B cell (primary cell): ENCODE measurements around the gene HTR3A. TPM values are rescaled to one million over a fixed set of nuclear protein-coding genes. Genes with fewer than 3 reads are reported as not detected.

Source experiments
- ATAC-seq: fragments of 200-7000 bp; cut with Tn5 transposase; one replicate; pipeline ENCODE4 v1.10.0; 2021; ENCODE audit warnings: low read depth, mild to moderate bottlenecking, moderate number of reproducible peaks, moderate library complexity
- CTCF ChIA-PET: fragments of 350-600 bp; sonication (Branson Sonifier 250); formaldehyde crosslinking; loops from one replicate; lab custom pipeline; 2021; ENCODE audit warnings: antibody characterized with exemption, inconsistent platforms; lab: Charles Lee
- POLR2A ChIA-PET: fragments of 350-600 bp; sonication (Branson Sonifier 250); formaldehyde crosslinking; loops from one replicate; lab custom pipeline; 2021; ENCODE audit warnings: antibody characterized with exemption; lab: Charles Lee
- DNase-seq: peaks from one replicate; pipeline ENCODE4 v3.0.0; 2013
- H2AFZ ChIP-seq: 2 replicates; pipeline ENCODE4 v1.6.1; 2012; ENCODE audit warnings: mild to moderate bottlenecking, low read depth, low read length; ENCODE audit not compliant: insufficient read depth, poor library complexity, severe bottlenecking
- H3K27ac ChIP-seq, 2 donors: 1 replicate in 1 of 2; 2 replicates in 1 of 2; pipeline ENCODE4 v1.5.1; 2012 to 2013; ENCODE audit warnings: low read length in 2 of 2, mild to moderate bottlenecking in 2 of 2, moderate library complexity in 1 of 2
- H3K27me3 ChIP-seq, 4 experiments: fragments of 200-600 bp in 1 of 4; sonication (generic) in 1 of 4; replicated peaks in 1 of 4; 1 replicate in 2 of 4; 2 replicates in 2 of 4; pipeline versions ENCODE4 v1.6.1 to v1.7.0; 2013 to 2016; ENCODE audit warnings: low read length in 3 of 4, mild to moderate bottlenecking in 2 of 4, mixed read lengths in 1 of 4, moderate library complexity in 1 of 4; ENCODE audit not compliant: insufficient read depth in 4 of 4, control insufficient read depth in 3 of 4; ENCODE audit errors: control extremely low read depth in 1 of 4
- H3K36me3 ChIP-seq, 2 experiments: replicated peaks in 1 of 2; 1 replicate in 1 of 2; 2 replicates in 1 of 2; pipeline versions ENCODE4 v1.6.1 to v1.7.1; 2013; ENCODE audit warnings: low read length in 1 of 2; ENCODE audit not compliant: insufficient read depth in 2 of 2, control insufficient read depth in 1 of 2; ENCODE audit errors: control extremely low read depth in 1 of 2, extremely low read depth in 1 of 2
- H3K4me1 ChIP-seq, 2 donors: fragments of 200-600 bp in 1 of 2; sonication (generic) in 1 of 2; 1 replicate in 1 of 2; 2 replicates in 1 of 2; pipeline versions ENCODE4 v1.5.1 to v1.6.1; 2013 to 2017; ENCODE audit warnings: low read length in 2 of 2; ENCODE audit not compliant: control insufficient read depth in 2 of 2, insufficient read depth in 2 of 2
- H3K4me2 ChIP-seq: replicated peaks from 2 replicates; pipeline ENCODE3; 2012; ENCODE audit warnings: mild to moderate bottlenecking, low read depth, low read length; ENCODE audit not compliant: poor library complexity, severe bottlenecking
- H3K4me3 ChIP-seq, 5 experiments: fragments of 200-600 bp in 1 of 5; sonication (generic) in 1 of 5; 1 replicate in 3 of 5; 2 replicates in 2 of 5; pipeline versions ENCODE4 v1.5.1 to v1.7.0; 2011 to 2016; ENCODE audit warnings: low read length in 4 of 5, mild to moderate bottlenecking in 4 of 5, low read depth in 2 of 5, control low read depth in 1 of 5, moderate library complexity in 1 of 5; ENCODE audit not compliant: insufficient read depth in 1 of 5; ENCODE audit errors: control extremely low read depth in 1 of 5, extremely low read depth in 1 of 5
- H3K79me2 ChIP-seq: fragments of 200-600 bp; sonication (generic); one replicate; pipeline ENCODE4 v1.6.0; 2016; ENCODE audit warnings: low read length; ENCODE audit not compliant: control insufficient read depth, insufficient read depth
- H3K9ac ChIP-seq: fragments of 200-600 bp; sonication (generic); 2 replicates; pipeline ENCODE4 v1.6.1; 2017; ENCODE audit warnings: mild to moderate bottlenecking, low read length, moderate library complexity
- H3K9me3 ChIP-seq, 3 donors: one replicate each; pipeline versions ENCODE4 v1.6.1 to v1.7.1; 2013; ENCODE audit warnings: low read length in 2 of 3; ENCODE audit not compliant: control insufficient read depth in 2 of 3, insufficient read depth in 1 of 3; ENCODE audit errors: control extremely low read depth in 1 of 3
- H4K20me1 ChIP-seq: 2 replicates; pipeline ENCODE4 v1.6.0; 2012; ENCODE audit warnings: mild to moderate bottlenecking, low read length; ENCODE audit not compliant: insufficient read depth, control insufficient read depth, poor library complexity, severe bottlenecking
- H3K27ac Mint-ChIP-seq: one replicate; pipeline ENCODE4 v1.8.0; 2021; ENCODE audit warnings: mixed read lengths
- H3K27me3 Mint-ChIP-seq: one replicate; pipeline ENCODE4 v1.8.0; 2021; ENCODE audit warnings: mixed read lengths
- H3K4me1 Mint-ChIP-seq: one replicate; pipeline ENCODE4 v1.8.0; 2021; ENCODE audit warnings: mixed read lengths
- H3K4me3 Mint-ChIP-seq: one replicate; pipeline ENCODE4 v1.8.0; 2021; ENCODE audit warnings: mixed read lengths
- H3K9me3 Mint-ChIP-seq: one replicate; pipeline ENCODE4 v1.8.0; 2022; ENCODE audit warnings: mixed read lengths; ENCODE audit not compliant: insufficient read depth
- CTCF ChIP-seq: fragments of 200-600 bp; IDR thresholded peaks from one replicate; pipeline ENCODE4 v1.8.0; 2022; ENCODE audit warnings: antibody characterized with exemption, mild to moderate bottlenecking
- EZH2 ChIP-seq: IDR thresholded peaks from 2 replicates; pipeline ENCODE4 v1.6.1; 2012; ENCODE audit warnings: borderline replicate concordance, low read depth, mild to moderate bottlenecking, moderate library complexity, low read length; ENCODE audit not compliant: insufficient read depth, poor library complexity, severe bottlenecking
- WGBS: methylation state at CpG from one replicate; pipeline ENCODE4 v1.1.5; 2013; ENCODE audit warnings: missing lambda C conversion rate; ENCODE audit not compliant: insufficient coverage; 5-methylcytosine and 5-hydroxymethylcytosine counted together
- intact Hi-C: fragments of 100-400 bp; cut with micrococcal nuclease; formaldehyde crosslinking; loops from one replicate; pipeline ENCODE4 v1.10.0; 2022
- polyA plus RNA-seq: library from polyadenylated mRNA; depleted of rRNA; stranded (reverse); fragments of >200 nt; gene quantifications from 2 replicates; pipeline ENCODE4 v1.2.3, GENCODE V29; 2012
- total RNA-seq, 2 donors: library from RNA; stranded (reverse); fragments of 120-200 nt in 1 of 2; gene quantifications; 1 replicate in 1 of 2; 2 replicates in 1 of 2; pipeline versions ENCODE4 v1.2.3 to v1.2.4, GENCODE V29; 2013 to 2022

HTR3A gene
- total and polyA plus RNA-seq, 2 donors (not counting 1 experiment from before 2014, with no cell fraction given), result 8.1 to 16.1 TPM

DNA sequence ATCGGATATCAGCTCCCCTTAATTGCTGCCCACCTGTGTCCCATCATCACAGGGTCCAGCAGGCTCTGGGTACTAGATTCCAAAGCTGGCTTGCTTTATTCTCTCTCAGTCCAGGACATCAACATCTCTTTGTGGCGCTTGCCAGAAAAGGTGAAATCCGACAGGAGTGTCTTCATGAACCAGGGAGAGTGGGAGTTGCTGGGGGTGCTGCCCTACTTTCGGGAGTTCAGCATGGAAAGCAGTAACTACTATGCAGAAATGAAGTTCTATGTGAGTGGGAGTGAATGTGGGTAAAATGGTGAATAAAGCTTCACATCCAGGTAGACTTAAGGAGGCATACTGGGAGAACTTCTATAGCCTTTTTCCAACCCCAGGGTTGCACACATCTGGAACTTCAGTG lies 11.0 kb downstream of the HTR3A start:
- H2AFZ ChIP-seq, result no peak overlapping the region
- TF ChIP-seq CTCF (no peak), EZH2 (no peak)
- intact Hi-C loops, result no loop called here
- H3K4me2 ChIP-seq, result no peak overlapping the region
- no peaks in the 10 kb centered on the region for H3K9me3 ChIP-seq
- H3K4me3 ChIP-seq, result no peak overlapping the region
- WGBS, result 100% methylated on average over 1 of the region's 4 CpGs
- DNase-seq (no peak), ATAC-seq (no peak)
- Mint-ChIP-seq H3K27me3 (no peaks in the 10 kb centered on the region), H3K4me3 (no peak overlapping the region), H3K4me1 (peaks cover 15% of the 10 kb centered on the region), H3K27ac (no peak overlapping the region), H3K9me3 (no peaks in the 10 kb centered on the region)
- H3K4me1 ChIP-seq, result peaks cover 6 to 15% of the 10 kb centered on the region in 2 donors
- H3K9ac ChIP-seq, result no peak overlapping the region
- H3K36me3 ChIP-seq, result peaks cover 0 to 5% of the 10 kb centered on the region in 2 experiments
- H3K27me3 ChIP-seq, result no peaks in the 10 kb centered on the region
- CTCF ChIA-PET, result interaction anchor here (0.8 to 1.7 kb wide), 4 partner anchors 8 to 275 kb away, joined by 3 to 9 read pairs (median 8); no protein-coding TSS in a partner anchor
- no peaks in the 10 kb centered on the region for H3K79me2 ChIP-seq
- POLR2A ChIA-PET, result interaction anchor here (0.8 kb wide), 1 partner anchor 9 kb away, joined by 4 read pairs; no protein-coding TSS in a partner anchor
- H4K20me1 ChIP-seq, result no peaks in the 10 kb centered on the region
- H3K27ac ChIP-seq, result no peak overlapping the region

DNA sequence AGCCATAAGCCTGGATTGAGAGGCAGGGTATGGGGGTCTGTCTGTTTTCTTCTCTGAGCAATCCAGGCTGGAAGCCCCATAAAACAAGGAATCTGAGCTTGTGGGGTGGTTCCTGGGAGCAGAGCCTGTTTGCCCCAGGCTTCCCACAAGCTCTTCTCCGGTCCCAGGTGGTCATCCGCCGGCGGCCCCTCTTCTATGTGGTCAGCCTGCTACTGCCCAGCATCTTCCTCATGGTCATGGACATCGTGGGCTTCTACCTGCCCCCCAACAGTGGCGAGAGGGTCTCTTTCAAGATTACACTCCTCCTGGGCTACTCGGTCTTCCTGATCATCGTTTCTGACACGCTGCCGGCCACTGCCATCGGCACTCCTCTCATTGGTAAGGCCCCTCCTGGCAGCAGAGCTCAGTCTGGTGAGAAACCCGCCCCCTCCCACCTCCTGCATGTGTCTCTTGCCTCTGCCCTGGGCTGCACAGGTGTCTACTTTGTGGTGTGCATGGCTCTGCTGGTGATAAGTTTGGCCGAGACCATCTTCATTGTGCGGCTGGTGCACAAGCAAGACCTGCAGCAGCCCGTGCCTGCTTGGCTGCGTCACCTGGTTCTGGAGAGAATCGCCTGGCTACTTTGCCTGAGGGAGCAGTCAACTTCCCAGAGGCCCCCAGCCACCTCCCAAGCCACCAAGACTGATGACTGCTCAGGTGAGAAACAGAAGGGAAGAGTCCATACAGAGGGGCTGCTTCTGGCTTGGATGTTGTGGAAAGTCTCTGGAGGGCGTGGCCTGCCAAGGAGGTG lies 11.6 kb downstream of the HTR3A start:
- ChIA-PET CTCF (interaction anchor here (0.8 to 19.6 kb wide), 5 partner anchors 8 to 275 kb away, joined by 3 to 592 read pairs (median 8); no protein-coding TSS in a partner anchor), POLR2A (interaction anchor here (0.5 to 0.8 kb wide), 2 partner anchors 9 to 37 kb away, joined by 4 to 7 read pairs; no protein-coding TSS in a partner anchor)
- Mint-ChIP-seq H3K9me3 (no peaks in the 10 kb centered on the region), H3K4me3 (no peak overlapping the region), H3K27me3 (peaks cover under 1% of the 10 kb centered on the region), H3K4me1 (peaks cover 10% of the 10 kb centered on the region), H3K27ac (no peak overlapping the region)
- Histone ChIP-seq H2AFZ (no peak overlapping the region), H3K27ac (no peak overlapping the region), H3K36me3 (peaks cover 0 to 5% of the 10 kb centered on the region in 2 experiments), H3K4me3 (no peak overlapping the region), H3K9me3 (no peaks in the 10 kb centered on the region), H3K4me2 (no peak overlapping the region), H3K79me2 (no peaks in the 10 kb centered on the region), H3K4me1 (peaks cover 0 to 8% of the 10 kb centered on the region in 2 donors), H3K9ac (no peak overlapping the region), H3K27me3 (no peaks in the 10 kb centered on the region), H4K20me1 (no peaks in the 10 kb centered on the region)
- TF ChIP-seq CTCF (no peak), EZH2 (no peak)
- WGBS, result 94% methylated on average over 16 of the region's 18 CpGs
- intact Hi-C loops, result no loop called here
- ATAC-seq (no peak), DNase-seq (no peak)
